Astrocyte (in vitro differentiated cells and primary cell): ENCODE measurements around the gene IVL.

Experiments
- EZH2 ChIP-seq: IDR thresholded peaks from 2 replicates; pipeline ENCODE4 v1.6.1; 2012; ENCODE audit warnings: mild to moderate bottlenecking, low read length, inconsistent platforms; ENCODE audit not compliant: insufficient read depth
- TF ChIP-seq, protein P1 (sequence below): IDR thresholded peaks from 2 replicates; pipeline ENCODE4 v1.5.1; 2011; ENCODE audit warnings: low read depth, mild to moderate bottlenecking, inconsistent platforms, low read length, moderate library complexity; ENCODE audit not compliant: insufficient read depth

DNA sequence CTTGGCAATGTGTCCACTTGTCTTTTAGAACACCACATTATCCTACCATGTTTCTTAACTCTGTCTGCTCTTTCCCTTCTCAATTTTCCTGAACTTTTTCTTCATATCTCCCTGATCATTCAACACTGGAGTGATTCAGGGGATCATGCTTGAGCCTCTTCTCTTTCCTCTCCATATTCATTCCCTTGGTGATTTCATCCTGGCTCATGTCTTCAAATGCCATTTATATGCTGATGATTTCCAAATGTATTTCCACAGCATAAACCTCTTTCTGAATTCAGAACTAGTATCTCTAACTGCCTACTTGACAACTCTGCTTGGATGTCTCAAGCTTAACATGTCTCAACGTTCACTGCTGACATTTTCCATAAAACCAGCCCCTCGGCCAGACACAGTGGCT is 8.5 kb upstream of the IVL start:
- TF ChIP-seq, protein P1, sequence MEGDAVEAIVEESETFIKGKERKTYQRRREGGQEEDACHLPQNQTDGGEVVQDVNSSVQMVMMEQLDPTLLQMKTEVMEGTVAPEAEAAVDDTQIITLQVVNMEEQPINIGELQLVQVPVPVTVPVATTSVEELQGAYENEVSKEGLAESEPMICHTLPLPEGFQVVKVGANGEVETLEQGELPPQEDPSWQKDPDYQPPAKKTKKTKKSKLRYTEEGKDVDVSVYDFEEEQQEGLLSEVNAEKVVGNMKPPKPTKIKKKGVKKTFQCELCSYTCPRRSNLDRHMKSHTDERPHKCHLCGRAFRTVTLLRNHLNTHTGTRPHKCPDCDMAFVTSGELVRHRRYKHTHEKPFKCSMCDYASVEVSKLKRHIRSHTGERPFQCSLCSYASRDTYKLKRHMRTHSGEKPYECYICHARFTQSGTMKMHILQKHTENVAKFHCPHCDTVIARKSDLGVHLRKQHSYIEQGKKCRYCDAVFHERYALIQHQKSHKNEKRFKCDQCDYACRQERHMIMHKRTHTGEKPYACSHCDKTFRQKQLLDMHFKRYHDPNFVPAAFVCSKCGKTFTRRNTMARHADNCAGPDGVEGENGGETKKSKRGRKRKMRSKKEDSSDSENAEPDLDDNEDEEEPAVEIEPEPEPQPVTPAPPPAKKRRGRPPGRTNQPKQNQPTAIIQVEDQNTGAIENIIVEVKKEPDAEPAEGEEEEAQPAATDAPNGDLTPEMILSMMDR, result no peak
- no peak for TF ChIP-seq EZH2
